CD4-positive, alpha-beta memory T cell (primary cell): ENCODE data around the gene ASB6. TPM values are rescaled to one million over a fixed set of nuclear protein-coding genes. Genes with fewer than 3 reads are reported as not detected.

Source experiments
- CTCF ChIA-PET: fragments of 350-600 bp; sonication (Branson Sonifier 250); formaldehyde crosslinking; loops from one replicate; lab custom pipeline; 2021; ENCODE audit warnings: inconsistent platforms; ENCODE audit not compliant: partially characterized antibody; lab: Charles Lee
- POLR2A ChIA-PET: fragments of 350-600 bp; sonication (Branson Sonifier 250); formaldehyde crosslinking; loops from one replicate; lab custom pipeline; 2021; ENCODE audit not compliant: partially characterized antibody; lab: Charles Lee
- DNase-seq, 5 donors: peaks; one replicate each; pipeline versions ENCODE4 v3.0.0 to v3.0.0-alpha.2; 2020 to 2022; ENCODE audit warnings: mixed read lengths in 1 of 5
- H3K27ac ChIP-seq: one replicate; pipeline ENCODE4 v1.7.0; 2013; ENCODE audit warnings: low read depth, low read length
- H3K27me3 ChIP-seq: 2 replicates; pipeline ENCODE4 v1.7.0; 2013; ENCODE audit warnings: mild to moderate bottlenecking, low read length, moderate library complexity; ENCODE audit not compliant: insufficient read depth
- H3K36me3 ChIP-seq: 2 replicates; pipeline ENCODE4 v1.7.0; 2013; ENCODE audit warnings: mild to moderate bottlenecking, low read length, moderate library complexity; ENCODE audit not compliant: insufficient read depth
- H3K4me1 ChIP-seq: 2 replicates; pipeline ENCODE4 v1.7.0; 2013; ENCODE audit warnings: mild to moderate bottlenecking, low read length, moderate library complexity; ENCODE audit not compliant: insufficient read depth
- H3K4me3 ChIP-seq, 2 donors: one replicate each; pipeline ENCODE4 v1.7.0; 2013; ENCODE audit warnings: low read length in 2 of 2, mild to moderate bottlenecking in 1 of 2
- H3K9me3 ChIP-seq, 2 donors: one replicate each; pipeline ENCODE4 v1.7.0; 2013; ENCODE audit warnings: low read length in 2 of 2, control low read depth in 1 of 2; ENCODE audit not compliant: control insufficient read depth in 1 of 2
- H3K27ac Mint-ChIP-seq, 7 donors: one replicate each; pipeline ENCODE4 v1.8.0; 2020 to 2021; ENCODE audit warnings: mixed read lengths in 7 of 7, mild to moderate bottlenecking in 6 of 7, inconsistent platforms in 3 of 7, moderate library complexity in 3 of 7
- H3K27me3 Mint-ChIP-seq, 2 donors: one replicate each; pipeline ENCODE4 v1.8.0; 2020 to 2021; ENCODE audit warnings: mixed read lengths in 2 of 2
- H3K36me3 Mint-ChIP-seq, 2 donors: one replicate each; pipeline ENCODE4 v1.8.0; 2020 to 2021; ENCODE audit warnings: mixed read lengths in 2 of 2, inconsistent platforms in 1 of 2, mild to moderate bottlenecking in 1 of 2
- H3K4me1 Mint-ChIP-seq, 4 donors: one replicate each; pipeline ENCODE4 v1.8.0; 2020 to 2021; ENCODE audit warnings: mixed read lengths in 4 of 4, mild to moderate bottlenecking in 1 of 4
- H3K4me3 Mint-ChIP-seq, 8 donors: one replicate each; pipeline ENCODE4 v1.8.0; 2020 to 2021; ENCODE audit warnings: mixed read lengths in 8 of 8, mild to moderate bottlenecking in 7 of 8, moderate library complexity in 6 of 8, inconsistent platforms in 3 of 8
- H3K9me3 Mint-ChIP-seq, 8 donors: one replicate each; pipeline ENCODE4 v1.8.0; 2020 to 2021; ENCODE audit warnings: mixed read lengths in 8 of 8, mild to moderate bottlenecking in 5 of 8, inconsistent platforms in 3 of 8, moderate library complexity in 1 of 8
- intact Hi-C: fragments of 100-400 bp; cut with micrococcal nuclease; formaldehyde crosslinking; loops from one replicate; pipeline ENCODE4 v1.15.1; 2023
- polyA plus RNA-seq, 2 donors: library from polyadenylated mRNA; unstranded; fragments of 300-500 nt; fragmentation: Illumina TruSeq; gene quantifications; one replicate each; pipeline ENCODE4 v1.2.3, GENCODE V29; 2021
- total RNA-seq, 2 experiments: library from RNA; stranded (reverse); gene quantifications; one replicate each; pipeline ENCODE4 v1.2.3, GENCODE V29; 2021

Gene ASB6
- total and polyA plus RNA-seq, 4 experiments from 2014 or later = 17.3 to 33.1 (median 31.4) TPM

- ChIA-PET POLR2A (no interaction called here), CTCF (no interaction called here)
- H3K9me3 ChIP-seq = no peaks in the 10 kb centered on the region
- Mint-ChIP-seq H3K27ac (no peak overlapping the region), H3K9me3 (no peaks in the 10 kb centered on the region), H3K27me3 (peaks cover 0 to 5% of the 10 kb centered on the region in 2 donors), H3K36me3 (no peaks in the 10 kb centered on the region), H3K4me1 (no peaks in the 10 kb centered on the region), H3K4me3 (no peak overlapping the region)
- no peak overlapping the region for H3K4me3 ChIP-seq
- H3K27ac ChIP-seq = no peak overlapping the region
- no peak for DNase-seq
- H3K36me3 ChIP-seq = no peaks in the 10 kb centered on the region
- H3K27me3 ChIP-seq = no peaks in the 10 kb centered on the region
- intact Hi-C loops = no loop called here
- H3K4me1 ChIP-seq = no peaks in the 10 kb centered on the region
Measured at GRCh38 chr9:129649726-129650679, 8.1 kb upstream of the ASB6 start.

- H3K27me3 ChIP-seq = no peaks in the 10 kb centered on the region
- H3K27ac ChIP-seq = no peak overlapping the region
- Mint-ChIP-seq H3K9me3 (no peaks in the 10 kb centered on the region), H3K27me3 (peaks cover 0 to 5% of the 10 kb centered on the region in 2 donors), H3K36me3 (no peaks in the 10 kb centered on the region), H3K27ac (no peak overlapping the region), H3K4me3 (no peak overlapping the region), H3K4me1 (no peaks in the 10 kb centered on the region)
- ChIA-PET CTCF (no interaction called here), POLR2A (no interaction called here)
- H3K9me3 ChIP-seq = no peaks in the 10 kb centered on the region
- H3K4me1 ChIP-seq = no peaks in the 10 kb centered on the region
- no peak for DNase-seq
- H3K4me3 ChIP-seq = no peak overlapping the region
- no peaks in the 10 kb centered on the region for H3K36me3 ChIP-seq
- intact Hi-C loops = no loop called here
Measured at GRCh38 chr9:129648764-129649115, 6.8 kb upstream of the ASB6 start.

- H3K36me3 ChIP-seq = no peaks in the 10 kb centered on the region
- H3K4me3 ChIP-seq = no peak overlapping the region
- H3K4me1 Mint-ChIP-seq = no peaks in the 10 kb centered on the region
- H3K27ac ChIP-seq = no peak overlapping the region
- H3K9me3 Mint-ChIP-seq = no peaks in the 10 kb centered on the region
- no peak overlapping the region for H3K4me3 Mint-ChIP-seq
- no peaks in the 10 kb centered on the region for H3K9me3 ChIP-seq
- no peaks in the 10 kb centered on the region for H3K36me3 Mint-ChIP-seq
- no peaks in the 10 kb centered on the region for H3K27me3 ChIP-seq
- no peaks in the 10 kb centered on the region for H3K4me1 ChIP-seq
- POLR2A ChIA-PET = no interaction called here
- H3K27me3 Mint-ChIP-seq = peaks cover 0 to 3% of the 10 kb centered on the region in 2 donors
- CTCF ChIA-PET = no interaction called here
- DNase-seq = no peak
- intact Hi-C loops = no loop called here
- H3K27ac Mint-ChIP-seq = peak overlapping the region in 1 of 7 donors; percentile 84
Measured at GRCh38 chr9:129648092-129648763, 6.3 kb upstream of the ASB6 start.

- no peak for DNase-seq
- no peak overlapping the region for H3K4me3 ChIP-seq
- peaks cover 1% of the 10 kb centered on the region for H3K4me1 ChIP-seq
- Mint-ChIP-seq H3K4me3 (no peak overlapping the region), H3K27me3 (peaks cover 0 to 3% of the 10 kb centered on the region in 2 donors), H3K36me3 (no peaks in the 10 kb centered on the region), H3K4me1 (peaks cover 0 to 2% (median under 1%) of the 10 kb centered on the region in 4 donors), H3K27ac (peak overlapping the region in 1 of 7 donors; percentile 84), H3K9me3 (no peaks in the 10 kb centered on the region)
- no peaks in the 10 kb centered on the region for H3K27me3 ChIP-seq
- H3K9me3 ChIP-seq = no peaks in the 10 kb centered on the region
- intact Hi-C loops = no loop called here
- POLR2A ChIA-PET = no interaction called here
- H3K27ac ChIP-seq = no peak overlapping the region
- H3K36me3 ChIP-seq = no peaks in the 10 kb centered on the region
- CTCF ChIA-PET = no interaction called here
Measured at GRCh38 chr9:129647635-129648034, 5.7 kb upstream of the ASB6 start.

GRCh38 chr9:129646654-129647053 lies 4.7 kb upstream of the ASB6 start:
- Mint-ChIP-seq H3K36me3 (no peaks in the 10 kb centered on the region), H3K4me3 (peak overlapping the region in 1 of 8 donors; percentile 67), H3K27ac (peak overlapping the region in 1 of 7 donors; percentile 25), H3K4me1 (peaks cover 0 to 5% (median 3%) of the 10 kb centered on the region in 4 donors), H3K9me3 (no peaks in the 10 kb centered on the region), H3K27me3 (peaks cover 0 to 3% of the 10 kb centered on the region in 2 donors)
- no peaks in the 10 kb centered on the region for H3K9me3 ChIP-seq
- H3K4me3 ChIP-seq = no peak overlapping the region
- H3K27me3 ChIP-seq = no peaks in the 10 kb centered on the region
- intact Hi-C loops = no loop called here
- ChIA-PET CTCF (no interaction called here), POLR2A (no interaction called here)
- H3K4me1 ChIP-seq = peaks cover 4% of the 10 kb centered on the region
- H3K27ac ChIP-seq = no peak overlapping the region
- no peak for DNase-seq
- H3K36me3 ChIP-seq = no peaks in the 10 kb centered on the region

- peak overlapping the region in 1 of 7 donors; percentile 25 for H3K27ac Mint-ChIP-seq
- POLR2A ChIA-PET = no interaction called here
- H3K4me1 ChIP-seq = peaks cover 8% of the 10 kb centered on the region
- no peaks in the 10 kb centered on the region for H3K9me3 Mint-ChIP-seq
- CTCF ChIA-PET = no interaction called here
- H3K27me3 ChIP-seq = no peaks in the 10 kb centered on the region
- H3K4me1 Mint-ChIP-seq = peaks cover 2 to 9% (median 5%) of the 10 kb centered on the region in 4 donors
- no peak overlapping the region for H3K4me3 ChIP-seq
- peaks cover 0 to 3% of the 10 kb centered on the region in 2 donors for H3K27me3 Mint-ChIP-seq
- H3K27ac ChIP-seq = no peak overlapping the region
- H3K36me3 ChIP-seq = no peaks in the 10 kb centered on the region
- intact Hi-C loops = no loop called here
- H3K36me3 Mint-ChIP-seq = peaks cover 0 to 1% of the 10 kb centered on the region in 2 donors
- no peaks in the 10 kb centered on the region for H3K9me3 ChIP-seq
- DNase-seq = no peak
- peak overlapping the region in 1 of 8 donors; percentile 67 for H3K4me3 Mint-ChIP-seq
Measured at GRCh38 chr9:129646252-129646651, 4.3 kb upstream of the ASB6 start.

GRCh38 chr9:129644902-129645301 lies 3.0 kb upstream of the ASB6 start:
- no peak for DNase-seq
- Mint-ChIP-seq H3K4me1 (peaks cover 8 to 21% (median 16%) of the 10 kb centered on the region in 4 donors), H3K27me3 (no peaks in the 10 kb centered on the region), H3K4me3 (no peak overlapping the region), H3K27ac (no peak overlapping the region), H3K9me3 (no peaks in the 10 kb centered on the region), H3K36me3 (peaks cover 0 to 5% of the 10 kb centered on the region in 2 donors)
- Histone ChIP-seq H3K4me1 (peaks cover 21% of the 10 kb centered on the region), H3K36me3 (no peaks in the 10 kb centered on the region), H3K9me3 (no peaks in the 10 kb centered on the region), H3K4me3 (no peak overlapping the region), H3K27me3 (no peaks in the 10 kb centered on the region), H3K27ac (no peak overlapping the region)
- ChIA-PET CTCF (no interaction called here), POLR2A (no interaction called here)
- intact Hi-C loops = no loop called here
